SK-N-SH treated with all-trans-retinoic acid at 6 μM for 48 hours (cell line): ENCODE measurements around the gene PPM1K.

ENCODE experiments used
- ATAC-seq: fragments of 200-7000 bp; cut with Tn5 transposase; 3 replicates; pipeline ENCODE4 v1.9.1; 2020; ENCODE audit warnings: mild to moderate bottlenecking, moderate library complexity
- ARNTL ChIP-seq: fragments of 450-650 bp; formaldehyde crosslinking; IDR thresholded peaks from 2 replicates; pipeline ENCODE4 v1.5.0; 2020; ENCODE audit warnings: low read depth, mild to moderate bottlenecking, moderate library complexity, borderline replicate concordance
- BACH2 ChIP-seq: fragments of 250-450 bp; sonication (Bioruptor Pico); IDR thresholded peaks from 2 replicates; pipeline ENCODE4 v1.9.0; 2021; ENCODE audit warnings: mild to moderate bottlenecking, borderline replicate concordance
- CREB5 ChIP-seq: fragments of 250-450 bp; sonication (Bioruptor Pico); IDR thresholded peaks from 2 replicates; pipeline ENCODE4 v1.5.1; 2020; ENCODE audit warnings: low read depth, mild to moderate bottlenecking, moderate library complexity
- CSDC2 ChIP-seq: fragments of 250-450 bp; sonication (Bioruptor Pico); IDR thresholded peaks from 2 replicates; pipeline ENCODE4 v1.5.0; 2020; ENCODE audit warnings: mild to moderate bottlenecking, moderate library complexity
- CSRNP3 ChIP-seq: fragments of 250-450 bp; sonication (Bioruptor Pico); IDR thresholded peaks from 2 replicates; pipeline ENCODE4 v1.5.1; 2021; ENCODE audit warnings: mild to moderate bottlenecking, moderate library complexity
- ESRRG ChIP-seq: fragments of 250-450 bp; sonication (Bioruptor Pico); IDR thresholded peaks from 2 replicates; pipeline ENCODE4 v1.6.1; 2021; ENCODE audit warnings: mild to moderate bottlenecking
- GLIS3 ChIP-seq: fragments of 250-450 bp; sonication (Bioruptor Pico); IDR thresholded peaks from 2 replicates; pipeline ENCODE4 v1.5.0; 2020; ENCODE audit warnings: mild to moderate bottlenecking, moderate library complexity
- ISL1 ChIP-seq: fragments of 250-450 bp; sonication (Bioruptor Pico); IDR thresholded peaks from 2 replicates; pipeline ENCODE4 v2.1.2; 2022; ENCODE audit warnings: mild to moderate bottlenecking, moderate library complexity
- OSR1 ChIP-seq: fragments of 250-450 bp; sonication (Bioruptor Pico); IDR thresholded peaks from 2 replicates; pipeline ENCODE4 v1.8.0; 2022; ENCODE audit warnings: moderate library complexity, mild to moderate bottlenecking, inconsistent platforms
- PATZ1 ChIP-seq: fragments of 250-450 bp; sonication (Bioruptor Pico); IDR thresholded peaks from 2 replicates; pipeline ENCODE4 v1.8.0; 2020; ENCODE audit warnings: mild to moderate bottlenecking, moderate library complexity, borderline replicate concordance
- PPARA ChIP-seq: fragments of 250-450 bp; sonication (Bioruptor Pico); IDR thresholded peaks from 2 replicates; pipeline ENCODE4 v1.5.0; 2020; ENCODE audit warnings: mild to moderate bottlenecking, borderline replicate concordance
- RARB ChIP-seq: fragments of 250-450 bp; sonication (Bioruptor Pico); IDR thresholded peaks from 2 replicates; pipeline ENCODE4 v1.8.0; 2021; ENCODE audit warnings: mild to moderate bottlenecking, moderate library complexity
- SNAI2 ChIP-seq: fragments of 250-450 bp; sonication (Bioruptor Pico); IDR thresholded peaks from 2 replicates; pipeline ENCODE4 v1.5.0; 2020; ENCODE audit warnings: mild to moderate bottlenecking, moderate library complexity
- TCF4 ChIP-seq: fragments of 250-450 bp; sonication (Bioruptor Pico); IDR thresholded peaks from 2 replicates; pipeline ENCODE4 v1.8.0; 2021; ENCODE audit warnings: mild to moderate bottlenecking, moderate library complexity, borderline replicate concordance
- TOX ChIP-seq: fragments of 250-450 bp; sonication (Bioruptor Pico); IDR thresholded peaks from 2 replicates; pipeline ENCODE4 v1.8.0; 2021; ENCODE audit warnings: mild to moderate bottlenecking, moderate library complexity, borderline replicate concordance
- TSHZ2 ChIP-seq: fragments of 250-450 bp; sonication (Bioruptor Pico); IDR thresholded peaks from 2 replicates; pipeline ENCODE4 v1.5.0; 2020; ENCODE audit warnings: mild to moderate bottlenecking, moderate library complexity
- ZC3H10 ChIP-seq: fragments of 250-450 bp; sonication (Bioruptor Pico); IDR thresholded peaks from 2 replicates; pipeline ENCODE4 v1.5.1; 2021; ENCODE audit warnings: mild to moderate bottlenecking, moderate library complexity
- ZFP3 ChIP-seq: fragments of 250-450 bp; sonication (Bioruptor Pico); IDR thresholded peaks from 2 replicates; pipeline ENCODE4 v1.5.0; 2020; ENCODE audit warnings: mild to moderate bottlenecking, moderate library complexity
- ZFP30 ChIP-seq: fragments of 450-650 bp; formaldehyde crosslinking; IDR thresholded peaks from 2 replicates; pipeline ENCODE4 v1.5.0; 2022; ENCODE audit warnings: mild to moderate bottlenecking, moderate library complexity
- ZNF565 ChIP-seq: fragments of 450-650 bp; formaldehyde crosslinking; conservative IDR thresholded peaks from 2 replicates; pipeline ENCODE4 v1.5.0; 2020; ENCODE audit warnings: low read depth, mild to moderate bottlenecking, moderate library complexity
- ZNF70 ChIP-seq: fragments of 450-650 bp; formaldehyde crosslinking; IDR thresholded peaks from 2 replicates; pipeline ENCODE4 v1.5.0; 2020; ENCODE audit warnings: mild to moderate bottlenecking, moderate library complexity
- ZNF8 ChIP-seq: fragments of 450-650 bp; formaldehyde crosslinking; IDR thresholded peaks from 2 replicates; pipeline ENCODE4 v1.5.0; 2020; ENCODE audit warnings: mild to moderate bottlenecking, moderate library complexity

PPM1K gene

GRCh38 chr4:88226143-88226542, 58.2 kb downstream of the PPM1K start (continued):
- TF ChIP-seq ZNF565 (CRISPR knock-in tag) (no peak), ZC3H10 (CRISPR knock-in tag) (no peak), PATZ1 (CRISPR knock-in tag) (no peak), ZNF70 (CRISPR knock-in tag) (no peak)
- TF ChIP-seq, all 23 proteins: peak for 0

- ATAC-seq: peak; percentile 26; the same call in 1 of the 3 replicates
- TF ChIP-seq CSRNP3: no peak
Observed at GRCh38 chr4:88225232-88226105, 58.9 kb downstream of the PPM1K start.

- no peak for ATAC-seq
- no peak for TF ChIP-seq TSHZ2 (CRISPR knock-in tag)
- TF ChIP-seq PPARA (CRISPR knock-in tag): no peak
- no peak for TF ChIP-seq CSRNP3
- no peak for TF ChIP-seq ESRRG (CRISPR knock-in tag)
- no peak for TF ChIP-seq OSR1 (CRISPR knock-in tag)
- TF ChIP-seq BACH2 (CRISPR knock-in tag): no peak
- no peak for TF ChIP-seq ZNF8 (CRISPR knock-in tag)
- TF ChIP-seq TOX: no peak
- TF ChIP-seq PATZ1 (CRISPR knock-in tag): no peak
- TF ChIP-seq TCF4 (CRISPR knock-in tag): no peak
Observed at GRCh38 chr4:88223516-88223915, 60.8 kb downstream of the PPM1K start.

GRCh38 chr4:88219099-88219498, 65.3 kb downstream of the PPM1K start:
- ATAC-seq: peak; percentile 91
- TF ChIP-seq ARNTL (CRISPR knock-in tag) (no peak), CSDC2 (CRISPR knock-in tag) (no peak), ZNF70 (CRISPR knock-in tag) (no peak), ESRRG (CRISPR knock-in tag) (no peak), ZFP30 (CRISPR knock-in tag) (no peak), ISL1 (CRISPR knock-in tag) (no peak), SNAI2 (CRISPR knock-in tag) (no peak), RARB (no peak), GLIS3 (no peak), PATZ1 (CRISPR knock-in tag) (no peak), BACH2 (CRISPR knock-in tag) (no peak), CREB5 (CRISPR knock-in tag) (no peak), ZFP3 (CRISPR knock-in tag) (no peak), ZC3H10 (CRISPR knock-in tag) (no peak)
